ACHN (cell line): Measurements from ENCODE around the gene CSPG4.
A peak's percentile ranks its signal among the peaks of the same experiment; 100 is the strongest.
"Not testable (repeated sequence)": the region's sequence is repeated elsewhere in the genome, so short reads cannot be mapped to it uniquely, and the experiment has no call there.

ENCODE experiments used
- DNase-seq: peaks from one replicate; pipeline ENCODE4 v3.0.0-alpha.2; 2015
- in situ Hi-C: cut with HindIII; loops from 2 replicates; pipeline ENCODE4 v1.10.0; 2017; ENCODE audit warnings: low sequenced_read_pairs, low pct_ligation_motif_present, low pct_unique_long_range_greater_than_20kb

The CSPG4 gene

DNA sequence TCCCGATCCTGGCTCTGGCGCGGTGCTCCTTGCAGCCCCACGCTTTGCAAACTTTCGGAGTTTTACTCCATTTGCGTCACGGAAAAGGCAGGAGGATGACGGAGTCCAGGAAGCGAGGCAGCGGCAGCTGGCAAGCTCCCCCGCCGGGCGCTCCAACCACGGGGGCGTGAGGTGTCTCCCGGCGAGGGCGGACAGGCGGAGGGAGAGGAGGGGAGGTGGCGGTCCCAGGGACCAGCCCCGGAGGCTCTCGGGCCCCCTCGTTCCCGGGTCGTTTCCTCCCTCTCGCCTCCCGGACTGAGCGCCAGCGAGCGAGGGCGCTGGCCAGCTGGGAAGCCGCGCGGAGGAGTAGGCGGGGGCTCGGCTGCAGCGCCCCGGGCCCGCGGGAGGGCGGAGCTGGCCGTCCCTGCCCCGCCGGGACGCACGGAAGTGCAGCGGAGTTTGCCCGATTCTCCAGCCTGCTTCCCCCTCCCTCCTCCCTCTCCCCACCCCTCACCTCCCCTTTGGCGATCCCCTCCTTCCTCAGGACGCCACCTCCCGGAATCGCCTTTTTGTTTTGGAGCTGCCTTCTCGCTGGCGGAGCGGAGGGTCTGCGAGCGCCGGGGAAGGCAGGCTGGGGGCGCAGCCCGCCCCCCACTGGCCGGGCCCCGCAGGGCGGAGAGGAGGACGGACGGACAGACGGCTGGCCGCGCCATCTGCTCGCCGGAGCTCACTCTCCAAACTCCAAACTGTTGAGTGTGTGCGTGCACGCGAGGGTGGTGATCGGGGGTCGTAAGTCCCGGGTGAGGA is 65.1 kb downstream of the CSPG4 start, which contains the start of gene SNX33:
TSS of gene SNX33 (plus strand) at position 543 of the 786 bp plus-strand sequence. CDS start 1,191 bp downstream, outside the sequence.
- peak; percentile 80 for DNase-seq
- in situ Hi-C loops: no loop called here

DNA sequence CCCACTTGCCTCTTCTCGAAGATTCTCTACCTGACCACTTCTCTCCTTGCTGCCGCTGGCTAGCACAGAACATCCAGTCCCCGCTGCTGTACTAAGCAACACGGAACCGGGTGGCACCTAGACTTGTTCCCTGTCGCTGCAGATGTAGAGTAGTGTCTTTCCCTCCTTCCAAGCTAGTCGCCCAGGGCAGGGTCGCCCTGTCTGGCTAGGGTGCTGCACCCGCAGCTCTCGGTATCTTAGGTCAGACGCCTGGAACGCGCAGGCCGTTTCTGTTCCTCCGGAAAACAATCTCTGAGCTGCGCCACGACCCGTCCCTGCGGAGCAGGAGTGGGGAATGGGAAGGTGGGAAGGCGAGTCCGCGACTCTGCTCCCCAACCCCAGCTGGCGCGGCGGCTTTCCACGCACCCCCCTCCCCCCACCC is 65.7 kb downstream of the CSPG4 start:
- in situ Hi-C loops: no loop called here
- no peak for DNase-seq

DNA sequence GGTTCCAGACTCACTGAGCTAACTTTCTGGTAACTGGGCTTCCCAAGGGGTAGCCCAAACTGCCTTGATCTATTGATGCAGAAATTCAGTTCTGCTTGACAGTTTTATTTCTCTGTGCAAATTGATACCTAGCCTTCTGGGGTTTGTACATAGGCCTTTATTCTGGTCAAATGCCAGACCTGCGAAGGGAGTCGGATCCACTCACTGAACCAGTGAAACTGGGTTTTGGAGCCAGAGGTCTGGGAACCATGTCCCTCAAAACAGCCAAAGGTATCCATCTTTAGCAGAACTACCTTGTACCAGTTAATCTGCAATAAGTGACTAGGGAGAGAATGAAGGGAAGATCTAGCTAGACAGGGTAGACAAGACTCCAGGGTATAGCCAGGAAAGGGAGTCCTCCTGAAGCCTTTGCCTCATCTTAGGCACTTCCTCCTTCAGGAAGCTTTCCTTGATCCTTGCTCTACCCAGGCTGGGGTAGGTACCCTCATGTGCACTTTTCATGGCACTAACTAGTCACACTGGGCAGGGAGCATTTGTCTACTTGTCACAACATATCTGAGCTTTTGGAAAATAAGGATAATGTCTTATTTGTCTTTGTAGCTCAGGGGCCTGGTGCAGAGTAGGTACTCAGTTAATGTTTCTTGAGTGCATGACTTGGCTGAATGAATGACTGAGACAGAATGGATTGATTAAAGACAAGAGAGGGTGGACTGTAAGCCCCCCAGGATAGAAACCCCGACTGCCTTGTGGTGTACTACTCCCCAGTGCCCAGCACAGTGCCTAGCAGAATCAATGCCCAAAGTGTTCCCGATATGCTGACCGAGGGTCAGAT is 66.3 kb downstream of the CSPG4 start:
- in situ Hi-C loops: no loop called here
- no peak for DNase-seq

DNA sequence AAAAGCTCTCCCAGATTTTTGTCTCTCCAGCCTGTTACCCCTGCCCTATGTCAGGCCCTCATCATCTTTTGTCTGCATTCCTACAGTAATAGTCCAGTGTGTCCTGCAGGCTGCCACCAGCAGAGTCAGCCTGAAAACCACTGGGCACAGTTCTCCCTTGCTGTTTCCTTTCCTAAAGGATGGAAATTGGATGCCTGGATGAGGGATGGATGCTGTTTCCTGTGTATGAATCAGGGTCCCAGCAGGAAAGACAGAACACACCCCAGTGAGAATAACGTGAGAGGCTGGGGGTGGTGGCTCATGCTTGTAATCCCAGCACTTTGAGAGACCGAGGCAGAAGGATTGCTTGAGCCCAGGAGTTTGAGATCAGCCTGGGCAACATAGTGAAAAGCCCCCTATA is 68.3 kb downstream of the CSPG4 start:
- DNase-seq: no peak
- in situ Hi-C loops: no loop called here

DNA sequence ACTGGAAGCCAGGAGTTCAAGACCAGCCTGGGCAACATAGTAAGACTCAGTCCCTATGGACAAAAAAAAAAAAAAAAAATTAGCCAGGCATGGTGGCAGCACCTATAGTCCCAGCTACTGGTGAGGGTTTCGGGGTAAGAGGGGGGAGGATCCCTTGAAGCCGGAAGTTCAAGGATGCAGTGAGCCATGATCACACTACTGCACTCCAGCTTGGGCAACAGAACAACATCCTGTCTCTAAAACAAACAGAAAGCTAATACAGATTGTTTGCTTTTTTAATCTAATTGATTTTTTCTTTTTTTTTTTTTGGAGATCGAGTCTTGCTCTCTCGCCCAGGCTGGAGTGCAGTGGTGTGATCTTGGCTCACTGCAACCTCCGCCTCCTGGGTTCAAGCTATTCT is 71.0 kb downstream of the CSPG4 start:
- DNase-seq: no peak
- in situ Hi-C loops: no loop called here

DNA sequence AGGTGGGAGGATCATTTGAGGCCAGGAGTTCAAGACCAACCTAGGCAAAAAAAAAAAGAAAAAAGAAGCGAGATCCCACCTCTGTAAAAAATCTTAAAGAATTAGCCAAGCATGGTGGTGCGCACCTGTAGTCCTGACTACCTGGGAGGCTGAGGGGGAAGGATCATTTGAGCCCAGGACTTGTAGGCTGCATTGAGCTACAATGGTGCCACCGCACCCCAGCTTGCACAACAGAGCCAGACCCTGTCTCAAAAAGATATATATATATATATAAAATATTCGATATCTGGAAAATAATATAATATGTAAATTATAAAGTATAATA is 71.5 kb downstream of the CSPG4 start:
- no peak for DNase-seq
- in situ Hi-C loops: no loop called here

DNA sequence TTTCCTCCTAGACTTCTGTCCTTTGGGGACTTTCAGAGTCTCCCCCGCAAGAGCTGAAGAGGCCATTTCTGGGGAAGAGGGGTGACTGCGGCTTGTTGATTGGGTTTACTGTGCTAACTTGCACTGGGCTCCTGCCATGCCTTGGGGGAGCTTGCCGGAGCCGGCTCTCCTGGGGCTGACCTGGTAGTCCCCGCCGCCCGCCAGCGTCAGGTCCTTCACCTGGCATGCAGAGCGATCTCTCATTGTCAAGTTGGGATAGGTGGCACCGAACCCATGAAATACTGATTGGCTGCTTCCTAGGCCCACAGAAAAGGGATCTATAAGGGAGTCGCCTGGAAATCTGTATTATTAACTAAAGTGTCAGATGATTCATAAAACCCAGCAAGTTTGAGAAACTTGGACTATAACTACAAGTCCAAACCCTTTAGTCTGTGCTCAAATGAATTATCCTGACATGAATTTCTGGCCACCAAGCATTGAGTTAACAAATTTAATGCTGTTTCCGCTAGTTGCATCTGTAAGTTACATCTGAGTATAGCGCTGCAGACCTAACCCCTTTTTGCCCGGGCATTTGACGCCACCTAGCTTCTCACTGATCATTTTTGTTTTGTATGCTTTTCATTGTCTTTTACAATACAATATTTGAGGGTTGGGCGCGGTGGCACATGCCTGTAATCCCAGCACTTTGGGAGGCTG is 72.0 kb downstream of the CSPG4 start:
- DNase-seq: peak; percentile 70
- in situ Hi-C loops: no loop called here

DNA sequence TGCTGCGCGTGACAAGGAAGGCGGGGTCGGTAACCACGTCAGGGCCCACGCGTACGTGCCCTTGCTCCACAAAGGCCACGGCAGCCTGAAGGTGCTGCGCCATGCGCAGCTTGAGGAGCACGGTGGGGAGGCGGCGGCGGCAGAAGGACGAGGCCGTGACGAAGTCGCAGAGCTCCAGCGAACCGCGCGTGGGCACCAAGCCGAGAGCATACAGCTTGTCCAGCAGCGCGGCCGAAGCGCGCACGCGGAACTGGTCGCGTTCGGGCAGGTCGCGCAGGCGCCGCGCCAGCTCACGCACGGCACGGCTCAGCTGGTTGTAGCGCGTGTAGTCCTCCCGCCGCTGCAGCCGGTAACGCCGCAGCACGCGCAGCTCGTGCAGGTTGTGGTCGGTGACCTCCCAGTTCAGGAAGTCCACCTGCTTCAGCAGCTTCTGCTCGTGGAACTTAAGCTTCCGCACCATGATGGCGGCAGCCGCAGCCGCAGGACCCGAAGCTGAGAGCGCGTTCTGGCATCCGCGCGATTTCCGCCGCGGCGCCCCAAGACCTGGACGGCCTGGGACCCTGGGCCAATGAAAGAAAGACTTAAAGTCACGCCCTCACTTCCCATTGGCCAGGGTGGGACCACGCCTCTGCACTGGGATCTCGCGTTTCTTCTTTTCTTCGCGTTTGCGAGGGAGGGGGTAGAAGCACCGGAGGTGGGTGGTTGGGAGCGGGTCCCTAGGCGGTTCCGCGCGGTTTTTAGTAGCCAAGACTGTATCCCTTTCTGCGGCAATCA is 72.8 kb downstream of the CSPG4 start, which contains the start of gene IMP3:
TSS of gene IMP3 (minus strand) at position 516 of the 774 bp plus-strand sequence. CDS start at position 460, 56 bp downstream.
- in situ Hi-C loops: no loop called here
- peak; percentile 98 for DNase-seq

DNA sequence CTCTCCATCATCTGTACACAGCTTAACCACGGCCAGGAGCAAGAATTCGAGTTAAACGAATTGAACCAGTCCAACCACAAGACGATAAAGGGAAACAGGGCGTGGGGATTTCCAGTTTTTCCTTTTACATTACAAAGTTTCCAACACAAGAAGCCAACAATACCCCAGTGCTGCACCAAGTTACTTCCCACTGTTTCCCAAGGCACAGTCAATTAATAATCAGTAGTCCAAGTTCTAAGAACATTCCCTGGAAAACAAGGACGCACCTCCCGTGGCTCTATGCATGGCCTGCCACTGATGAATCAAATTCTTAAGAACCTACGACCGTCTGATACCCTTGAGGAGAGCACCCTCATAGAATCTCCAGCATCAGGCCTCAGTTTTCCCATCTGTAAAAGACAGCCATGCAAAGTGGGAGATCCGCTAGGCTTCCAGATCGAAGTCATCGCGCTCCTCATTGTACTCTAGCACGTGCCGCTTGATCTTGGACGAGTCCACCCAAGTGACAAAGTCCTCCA is 73.4 kb downstream of the CSPG4 start:
- peak; percentile 22 for DNase-seq
- in situ Hi-C loops: no loop called here

DNA sequence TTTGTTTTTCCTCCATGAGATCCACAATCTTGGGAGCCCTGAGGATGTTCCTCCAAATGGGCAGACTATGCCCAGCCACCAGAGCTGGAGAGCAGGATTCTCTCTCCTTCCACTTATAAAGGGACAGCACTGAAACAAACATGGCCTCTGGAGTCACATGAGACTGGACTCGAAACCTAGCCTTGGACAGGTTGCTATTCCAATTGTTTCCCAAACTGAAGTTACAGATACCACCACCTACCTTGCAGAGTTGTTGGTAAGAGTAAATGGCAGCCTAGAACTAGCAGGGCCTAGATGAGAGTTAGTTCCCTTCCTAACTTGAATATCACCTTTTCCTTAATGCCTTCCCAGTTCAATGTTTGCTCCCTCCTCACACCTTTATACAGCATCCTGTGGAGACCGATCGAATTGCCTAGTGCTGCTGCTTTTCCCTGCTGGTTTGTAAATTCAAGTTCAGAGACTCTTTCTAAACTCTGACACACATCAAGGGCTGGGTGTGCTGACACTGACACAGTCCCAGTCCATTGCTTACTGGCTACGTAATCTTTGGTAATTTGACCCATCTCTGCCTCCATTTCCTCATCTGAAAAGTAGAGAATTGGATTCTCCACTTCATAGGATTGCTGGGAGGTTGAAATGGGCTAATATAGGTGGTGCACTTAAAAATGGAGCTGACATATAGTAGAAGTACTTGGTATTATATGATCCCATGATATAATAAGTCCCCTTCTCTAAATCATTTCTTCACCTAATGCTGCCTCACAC is 75.2 kb downstream of the CSPG4 start:
- in situ Hi-C loops: no loop called here
- DNase-seq: no peak

DNA sequence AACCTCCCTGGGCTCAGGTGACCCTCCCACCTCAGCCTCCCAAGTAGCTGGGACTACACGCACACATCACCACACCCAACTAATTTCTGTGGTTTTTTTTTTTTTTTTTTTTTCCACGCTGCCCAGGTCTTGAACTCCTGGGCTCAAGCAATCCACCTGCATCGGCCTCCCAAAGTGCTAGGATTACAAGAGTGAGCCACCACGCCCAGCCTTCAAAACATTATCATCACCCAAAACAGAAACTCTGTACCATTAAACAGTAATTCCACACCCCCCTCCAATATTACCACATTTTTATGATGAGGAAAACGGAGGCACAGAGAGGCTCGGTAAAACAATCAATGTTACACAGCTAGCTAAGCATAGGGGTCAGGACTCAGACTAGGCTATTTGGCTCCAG is 76.6 kb downstream of the CSPG4 start:
- no peak for DNase-seq
- in situ Hi-C loops: no loop called here

DNA sequence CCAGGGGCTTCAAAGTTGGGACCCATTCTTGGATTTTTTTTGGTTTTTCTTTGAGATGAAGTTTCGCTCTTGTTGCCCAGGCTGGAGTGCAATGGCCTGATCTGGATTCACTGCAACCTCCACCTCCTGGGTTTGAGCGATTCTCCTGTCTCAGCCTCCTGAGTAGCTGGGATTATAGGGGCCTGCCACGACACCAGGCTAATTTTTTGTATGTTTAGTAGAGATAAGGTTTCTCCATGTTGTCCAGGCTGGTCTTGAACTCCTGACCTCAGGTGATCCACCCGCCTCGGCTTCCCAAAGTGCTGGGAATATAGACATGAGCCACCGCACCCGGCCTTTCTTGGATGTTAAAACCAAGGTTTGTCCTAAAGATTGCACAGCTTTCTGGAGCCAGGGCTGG is 78.7 kb downstream of the CSPG4 start:
- in situ Hi-C loops, DNase-seq: not testable (repeated sequence)

DNA sequence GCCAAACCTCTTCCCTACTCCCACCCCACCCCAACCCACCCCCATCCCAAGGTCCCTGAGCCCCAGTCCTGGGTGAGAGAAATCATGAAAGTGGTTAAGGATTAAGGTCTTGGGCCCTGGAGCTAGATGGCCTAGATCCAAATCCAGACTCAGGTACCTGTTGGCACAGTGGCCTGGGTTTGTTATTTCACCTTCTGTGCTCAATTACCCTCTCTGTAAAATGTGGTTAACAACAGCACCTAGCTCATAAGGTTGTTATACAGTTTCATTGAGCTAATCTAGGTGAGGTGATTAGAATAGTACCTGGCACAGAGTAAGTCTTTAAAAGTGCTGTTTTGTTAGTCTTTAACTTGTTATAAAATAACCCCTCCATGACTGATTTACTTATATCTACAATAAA is 80.7 kb downstream of the CSPG4 start:
- in situ Hi-C loops: no loop called here

DNA sequence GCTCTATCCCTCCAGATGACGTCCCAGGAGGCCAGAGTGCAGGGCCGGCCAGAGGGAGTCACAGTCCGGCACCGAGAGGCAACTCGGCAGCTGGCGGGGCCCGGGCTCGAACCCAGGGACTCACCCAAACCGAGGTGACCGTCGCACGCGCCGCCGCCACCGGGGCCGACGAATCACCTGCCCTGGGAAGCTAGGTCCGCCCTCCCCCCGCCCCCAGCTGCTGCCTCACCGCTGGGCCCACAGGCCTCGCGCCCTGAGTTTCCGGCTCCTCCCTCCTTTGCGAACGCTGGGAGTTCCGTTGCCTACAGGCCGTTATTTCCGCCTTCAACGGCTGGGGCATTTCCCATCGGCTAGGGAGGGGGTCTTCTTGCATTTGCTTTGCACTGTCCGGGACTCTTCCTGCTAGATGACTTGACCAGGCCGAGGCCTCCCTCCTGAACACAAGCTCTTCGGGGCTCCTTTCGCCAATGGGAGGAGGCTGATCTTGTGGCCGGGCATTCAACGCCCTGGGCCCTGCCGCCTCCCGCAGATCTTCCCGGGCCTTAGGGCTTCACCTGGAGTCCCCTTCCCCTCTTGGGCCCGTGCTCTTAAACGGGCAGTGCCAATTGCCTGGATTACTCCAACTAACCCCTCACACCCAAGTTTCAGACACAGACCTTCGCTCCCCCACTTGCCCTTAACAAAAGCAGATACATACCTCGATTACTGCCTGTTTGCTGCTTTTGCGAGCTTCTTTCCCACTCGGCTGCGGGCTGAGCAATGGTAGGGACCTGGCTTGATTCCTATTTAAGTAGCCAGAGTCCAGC is 86.9 kb downstream of the CSPG4 start, which contains the start of gene SNUPN:
TSS of gene SNUPN (minus strand) at position 184 of the 806 bp plus-strand sequence. CDS start 4,674 bp downstream, outside the sequence.
- in situ Hi-C loops: no loop called here
- DNase-seq: peak; percentile 91

More for the DNA sequence above, 80.7 kb downstream of the CSPG4 start:
- DNase-seq: no peak
